ENCODE results near the gene ASPG. TPM values are rescaled to one million over a fixed set of nuclear protein-coding genes. Genes with fewer than 3 reads are reported as not detected.

Gene ASPG
- total RNA-seq, 1 donor from 2014 or later: 5.3 TPM

- no peaks in the 10 kb centered on the region for H3K36me3 ChIP-seq
- peaks cover 9% of the 10 kb centered on the region for H3K4me1 ChIP-seq
- peak; percentile 63 for DNase-seq
- ATAC-seq: no peak
- no peaks in the 10 kb centered on the region for H3K9me3 ChIP-seq
- no peak overlapping the region for H3K27ac ChIP-seq
- TF ChIP-seq CTCF (IDR thresholded peaks at IDR 0.05): no peak
- intact Hi-C loops (cut with DNase I): no loop called here
- H3K27me3 ChIP-seq: peaks cover 14% of the 10 kb centered on the region
- no peak overlapping the region for H3K4me3 ChIP-seq
Observed at GRCh38 chr14:104091927-104092771, 6.6 kb downstream of the ASPG start.

GRCh38 chr14:104092931-104093365 lies 7.4 kb downstream of the ASPG start:
- Histone ChIP-seq H3K4me3 (no peak overlapping the region), H3K36me3 (no peaks in the 10 kb centered on the region), H3K27me3 (peaks cover 9% of the 10 kb centered on the region), H3K9me3 (no peaks in the 10 kb centered on the region), H3K4me1 (peaks cover 9% of the 10 kb centered on the region), H3K27ac (no peak overlapping the region)
- ATAC-seq: no peak
- intact Hi-C loops (cut with DNase I): no loop called here
- TF ChIP-seq CTCF (IDR thresholded peaks at IDR 0.05): no peak
- DNase-seq: peak; percentile 62

- Histone ChIP-seq H3K4me1 (peaks cover 9% of the 10 kb centered on the region), H3K9me3 (no peaks in the 10 kb centered on the region), H3K27ac (no peak overlapping the region), H3K36me3 (no peaks in the 10 kb centered on the region), H3K27me3 (peaks cover 9% of the 10 kb centered on the region), H3K4me3 (no peak overlapping the region)
- intact Hi-C loops (cut with DNase I): no loop called here
- DNase-seq (peak; percentile 68), ATAC-seq (peak; percentile 64)
- TF ChIP-seq CTCF (IDR thresholded peaks at IDR 0.05): no peak
Observed at GRCh38 chr14:104093366-104094055, 8.0 kb downstream of the ASPG start.

GRCh38 chr14:104094056-104094708 lies 8.7 kb downstream of the ASPG start:
- intact Hi-C loops (cut with DNase I): no loop called here
- no peak for TF ChIP-seq CTCF (IDR thresholded peaks at IDR 0.05)
- no peak for ATAC-seq

GRCh38 chr14:104094709-104095425 lies 9.4 kb downstream of the ASPG start:
- peak; percentile 95 for TF ChIP-seq CTCF (IDR thresholded peaks at IDR 0.05)
- Histone ChIP-seq H3K4me3 (no peak overlapping the region), H3K9me3 (no peaks in the 10 kb centered on the region), H3K27me3 (peaks cover 9% of the 10 kb centered on the region), H3K27ac (no peak overlapping the region), H3K36me3 (no peaks in the 10 kb centered on the region), H3K4me1 (peaks cover 9% of the 10 kb centered on the region)
- peak; percentile 78 for ATAC-seq
- DNase-seq: peak; percentile 88
- intact Hi-C loops (cut with DNase I): no loop called here

More at GRCh38 chr14:104094056-104094708, 8.7 kb downstream of the ASPG start:
- Histone ChIP-seq H3K27ac (no peak overlapping the region), H3K4me3 (no peak overlapping the region), H3K36me3 (no peaks in the 10 kb centered on the region), H3K9me3 (no peaks in the 10 kb centered on the region), H3K27me3 (peaks cover 9% of the 10 kb centered on the region), H3K4me1 (peaks cover 9% of the 10 kb centered on the region)
- peak; percentile 54 for DNase-seq
